ENCODE results near the gene ZSCAN5B.

DNA sequence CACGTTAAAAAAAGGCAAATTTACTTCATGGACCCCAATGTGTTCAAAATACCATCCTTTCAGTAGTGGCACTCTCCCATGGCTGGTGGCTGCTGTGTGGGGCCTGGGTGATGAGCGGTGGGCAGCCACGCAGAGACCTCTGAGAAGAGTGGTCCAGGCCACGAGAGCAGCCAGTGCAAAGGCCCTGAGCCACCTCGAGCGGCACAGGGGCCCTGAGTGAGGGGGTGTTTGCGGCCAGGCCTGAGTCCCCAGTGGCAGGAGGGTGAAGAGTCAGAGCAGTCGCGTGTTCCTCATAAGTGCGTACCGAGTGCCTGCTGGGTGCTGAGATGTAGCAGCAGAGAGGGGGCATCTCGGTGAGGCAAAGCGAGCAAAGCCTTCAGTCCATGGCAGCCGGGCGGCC, 49.5 kb downstream of the ZSCAN5B start:
- TF ChIP-seq, protein P1, sequence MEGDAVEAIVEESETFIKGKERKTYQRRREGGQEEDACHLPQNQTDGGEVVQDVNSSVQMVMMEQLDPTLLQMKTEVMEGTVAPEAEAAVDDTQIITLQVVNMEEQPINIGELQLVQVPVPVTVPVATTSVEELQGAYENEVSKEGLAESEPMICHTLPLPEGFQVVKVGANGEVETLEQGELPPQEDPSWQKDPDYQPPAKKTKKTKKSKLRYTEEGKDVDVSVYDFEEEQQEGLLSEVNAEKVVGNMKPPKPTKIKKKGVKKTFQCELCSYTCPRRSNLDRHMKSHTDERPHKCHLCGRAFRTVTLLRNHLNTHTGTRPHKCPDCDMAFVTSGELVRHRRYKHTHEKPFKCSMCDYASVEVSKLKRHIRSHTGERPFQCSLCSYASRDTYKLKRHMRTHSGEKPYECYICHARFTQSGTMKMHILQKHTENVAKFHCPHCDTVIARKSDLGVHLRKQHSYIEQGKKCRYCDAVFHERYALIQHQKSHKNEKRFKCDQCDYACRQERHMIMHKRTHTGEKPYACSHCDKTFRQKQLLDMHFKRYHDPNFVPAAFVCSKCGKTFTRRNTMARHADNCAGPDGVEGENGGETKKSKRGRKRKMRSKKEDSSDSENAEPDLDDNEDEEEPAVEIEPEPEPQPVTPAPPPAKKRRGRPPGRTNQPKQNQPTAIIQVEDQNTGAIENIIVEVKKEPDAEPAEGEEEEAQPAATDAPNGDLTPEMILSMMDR (conservative IDR thresholded peaks at IDR 0.05; ENCODE audit: low read depth, low read length) = no peak
- TF ChIP-seq EZH2 (IDR thresholded peaks at IDR 0.05; ENCODE audit: low read length, unreplicated experiment) (no peak), EZH2phosphoT487 (IDR thresholded peaks at IDR 0.05; ENCODE audit: borderline replicate concordance, low read length) (no peak)

Data from PC-3 (cell line).